Urinary bladder (tissue), 4 donors: ENCODE results near the gene NF1. TPM values are rescaled to one million over a fixed set of nuclear protein-coding genes. Genes with fewer than 3 reads are reported as not detected.
A peak's percentile ranks its signal among the peaks of the same experiment; 100 is the strongest.
"Not testable (repeated sequence)": the region's sequence is repeated elsewhere in the genome, so short reads cannot be mapped to it uniquely, and the experiment has no call there.

Source experiments
- DNase-seq: peaks from one replicate; pipeline ENCODE4 v3.0.0-alpha.2; 2015; ENCODE audit errors: extremely low spot score
- H3K27ac ChIP-seq: one replicate; pipeline ENCODE4 v1.5.1; 2013; ENCODE audit warnings: low read depth, mild to moderate bottlenecking, moderate library complexity
- H3K36me3 ChIP-seq: one replicate; pipeline ENCODE4 v1.6.1; 2013; ENCODE audit warnings: mild to moderate bottlenecking, moderate library complexity; ENCODE audit not compliant: insufficient read depth
- H3K4me1 ChIP-seq: one replicate; pipeline ENCODE4 v1.6.1; 2013; ENCODE audit warnings: mild to moderate bottlenecking, moderate library complexity; ENCODE audit not compliant: insufficient read depth
- H3K4me3 ChIP-seq: one replicate; pipeline ENCODE4 v1.5.1; 2013; ENCODE audit warnings: low read depth, low read length
- WGBS: extraction: QIAGEN DNeasy Blood & Tissue Kit; methylation state at CpG from one replicate; pipeline ENCODE4 v1.1.7; 2013; 5-methylcytosine and 5-hydroxymethylcytosine counted together
- polyA plus RNA-seq: library from polyadenylated mRNA; stranded (reverse); fragments of 200-250 nt; gene quantifications from one replicate; pipeline ENCODE4 v1.2.3, GENCODE V29; 2013
- total RNA-seq: library from RNA; depleted of rRNA; stranded (reverse); fragments of >200 nt; gene quantifications from one replicate; pipeline ENCODE4 v1.2.3, GENCODE V29; 2014
- donor health status: healthy with polysubstance abuse.
- donor health status: healthy.

Gene NF1
- total and polyA plus RNA-seq, 2 donors: 12.2 to 135 TPM

DNA sequence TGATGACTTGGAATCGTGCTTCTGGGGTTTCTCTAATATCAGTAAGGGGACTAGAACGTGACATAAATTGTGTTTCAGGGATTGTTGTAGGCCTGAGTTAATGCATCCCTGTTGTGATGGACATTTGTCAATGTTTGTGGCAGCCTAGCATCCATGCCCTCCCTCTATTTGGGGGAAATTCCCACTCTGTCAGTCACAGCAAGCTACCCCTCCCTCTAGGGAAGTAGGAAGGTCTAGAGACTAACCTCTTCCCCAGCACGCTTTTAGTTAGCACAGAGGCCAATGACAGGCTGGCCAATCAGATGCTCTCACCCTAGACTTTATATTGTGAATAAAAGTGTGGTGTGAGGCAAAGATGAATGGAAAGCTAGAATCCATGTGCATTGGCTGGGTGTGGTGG is 32.4 kb upstream of the NF1 start:
- H3K27ac ChIP-seq: no peak overlapping the region
- DNase-seq: no peak
- no peaks in the 10 kb centered on the region for H3K4me1 ChIP-seq
- WGBS: 93% methylated on average over 3 of the region's 3 CpGs
- H3K4me3 ChIP-seq: no peak overlapping the region
- no peaks in the 10 kb centered on the region for H3K36me3 ChIP-seq

DNA sequence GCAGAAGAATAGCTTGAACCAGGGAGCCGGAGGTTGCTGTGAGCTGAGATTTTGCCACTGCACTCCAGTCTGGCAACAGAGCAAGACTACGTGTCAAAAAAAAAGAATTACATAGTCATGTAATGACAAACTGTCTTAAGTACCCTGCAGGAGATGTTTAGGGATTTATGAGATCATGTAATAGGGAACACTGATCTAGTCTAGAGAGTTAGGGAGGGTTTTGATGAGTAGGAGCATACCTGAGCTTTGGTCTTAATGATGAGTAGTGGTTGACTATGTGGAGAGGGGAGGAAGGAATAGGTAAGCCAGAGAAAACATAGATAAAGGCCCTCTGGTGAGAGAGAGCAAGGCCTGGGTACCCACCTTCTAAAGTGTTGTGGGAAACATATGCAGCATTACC is 30.1 kb upstream of the NF1 start:
- H3K27ac ChIP-seq: no peak overlapping the region
- H3K4me3 ChIP-seq: no peak overlapping the region
- no peak for DNase-seq
- 90% methylated on average over 2 of the region's 2 CpGs for WGBS
- H3K4me1 ChIP-seq: no peaks in the 10 kb centered on the region
- H3K36me3 ChIP-seq: no peaks in the 10 kb centered on the region

DNA sequence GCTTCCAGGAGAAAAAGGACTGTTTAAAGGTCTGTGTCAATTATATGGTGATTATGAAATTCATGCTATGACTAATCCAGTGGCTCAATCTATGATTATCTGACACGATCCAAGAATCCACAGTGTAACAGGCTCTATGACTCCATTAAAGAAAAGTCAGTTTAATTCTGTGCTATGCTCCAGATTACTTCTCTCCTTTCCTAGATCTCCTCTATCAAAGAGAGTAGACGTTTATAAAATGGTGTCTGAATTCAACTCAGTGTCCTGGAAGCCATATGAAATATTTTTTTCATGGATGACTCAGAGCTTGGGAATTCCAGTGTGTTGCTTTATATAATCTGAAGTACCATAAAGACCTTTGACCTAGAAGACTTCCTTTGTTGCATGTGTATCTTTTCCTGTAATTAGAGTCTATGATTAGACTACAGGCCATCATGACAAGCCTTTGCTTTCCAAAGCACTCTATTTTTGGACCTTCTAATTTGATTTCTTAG is 27.0 kb upstream of the NF1 start:
- no peak for DNase-seq
- no peak overlapping the region for H3K4me3 ChIP-seq
- 26% methylated on average over 2 of the region's 2 CpGs for WGBS
- no peaks in the 10 kb centered on the region for H3K36me3 ChIP-seq
- no peaks in the 10 kb centered on the region for H3K4me1 ChIP-seq
- no peak overlapping the region for H3K27ac ChIP-seq

DNA sequence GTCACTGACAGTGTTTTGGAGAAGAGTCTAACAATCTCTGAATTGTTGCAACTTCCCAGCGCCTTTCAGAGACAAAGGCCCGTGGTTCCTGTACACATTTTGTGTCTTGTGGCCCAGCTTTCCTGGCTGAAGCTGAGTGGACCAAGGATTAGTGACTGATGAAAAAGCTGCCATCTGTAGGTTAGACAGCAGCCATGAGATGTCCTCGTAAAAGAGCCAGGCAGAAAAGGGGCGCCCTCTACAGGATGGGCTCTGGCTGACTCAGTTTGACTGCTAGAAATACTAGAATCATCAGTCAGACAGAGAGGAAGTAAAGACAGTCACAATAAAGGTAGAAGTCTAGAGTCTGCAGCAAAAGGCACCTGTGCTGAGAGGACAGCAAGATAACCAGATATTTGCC is 26.5 kb upstream of the NF1 start:
- no peaks in the 10 kb centered on the region for H3K4me1 ChIP-seq
- no peak overlapping the region for H3K27ac ChIP-seq
- no peak for DNase-seq
- no peak overlapping the region for H3K4me3 ChIP-seq
- 66% methylated on average over 4 of the region's 4 CpGs for WGBS
- H3K36me3 ChIP-seq: no peaks in the 10 kb centered on the region

DNA sequence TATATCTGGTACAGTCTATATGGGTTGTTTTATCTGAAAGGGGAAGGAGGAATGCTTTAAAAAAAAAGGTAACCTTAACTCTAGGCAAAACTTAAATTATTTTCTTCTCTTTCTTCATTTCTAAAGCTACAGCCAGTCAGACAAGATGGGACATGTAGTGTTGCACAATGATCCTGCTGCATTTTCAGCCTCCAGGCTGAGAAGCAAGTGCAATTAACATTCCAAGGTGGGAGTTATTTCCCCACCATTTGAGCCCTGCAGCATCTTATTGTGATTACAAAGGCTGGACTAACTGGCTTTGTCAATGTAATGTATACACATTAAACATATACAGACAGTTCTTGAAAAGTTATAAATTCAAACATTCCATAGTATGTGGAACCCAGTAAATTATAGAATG is 22.6 kb upstream of the NF1 start:
- Histone ChIP-seq H3K36me3 (no peaks in the 10 kb centered on the region), H3K4me3 (no peak overlapping the region), H3K4me1 (no peaks in the 10 kb centered on the region), H3K27ac (no peak overlapping the region)
- DNase-seq: no peak

DNA sequence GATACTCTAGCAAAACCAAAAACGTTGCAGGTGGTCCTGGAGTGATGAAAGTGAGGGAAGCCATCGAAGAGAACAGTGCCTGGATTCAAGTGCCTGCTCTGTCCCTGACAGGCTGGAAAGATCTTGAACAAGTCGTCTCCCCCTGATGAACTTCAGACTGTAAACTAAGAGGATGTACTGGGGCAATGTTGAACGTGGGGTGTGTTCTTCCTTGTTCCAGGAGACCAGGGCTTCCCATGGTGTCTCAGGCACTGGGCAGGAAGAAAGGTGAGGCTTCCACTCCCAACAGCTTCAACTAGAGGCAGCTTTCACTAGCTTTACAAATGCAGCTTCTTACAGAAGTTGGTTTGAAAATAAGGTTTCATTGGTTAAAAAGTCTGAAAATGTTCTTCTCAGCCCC is 21.4 kb upstream of the NF1 start:
- Histone ChIP-seq H3K36me3 (no peaks in the 10 kb centered on the region), H3K4me1 (no peaks in the 10 kb centered on the region), H3K4me3 (no peak overlapping the region), H3K27ac (no peak overlapping the region)
- no peak for DNase-seq
- 41% methylated on average over 4 of the region's 4 CpGs for WGBS

DNA sequence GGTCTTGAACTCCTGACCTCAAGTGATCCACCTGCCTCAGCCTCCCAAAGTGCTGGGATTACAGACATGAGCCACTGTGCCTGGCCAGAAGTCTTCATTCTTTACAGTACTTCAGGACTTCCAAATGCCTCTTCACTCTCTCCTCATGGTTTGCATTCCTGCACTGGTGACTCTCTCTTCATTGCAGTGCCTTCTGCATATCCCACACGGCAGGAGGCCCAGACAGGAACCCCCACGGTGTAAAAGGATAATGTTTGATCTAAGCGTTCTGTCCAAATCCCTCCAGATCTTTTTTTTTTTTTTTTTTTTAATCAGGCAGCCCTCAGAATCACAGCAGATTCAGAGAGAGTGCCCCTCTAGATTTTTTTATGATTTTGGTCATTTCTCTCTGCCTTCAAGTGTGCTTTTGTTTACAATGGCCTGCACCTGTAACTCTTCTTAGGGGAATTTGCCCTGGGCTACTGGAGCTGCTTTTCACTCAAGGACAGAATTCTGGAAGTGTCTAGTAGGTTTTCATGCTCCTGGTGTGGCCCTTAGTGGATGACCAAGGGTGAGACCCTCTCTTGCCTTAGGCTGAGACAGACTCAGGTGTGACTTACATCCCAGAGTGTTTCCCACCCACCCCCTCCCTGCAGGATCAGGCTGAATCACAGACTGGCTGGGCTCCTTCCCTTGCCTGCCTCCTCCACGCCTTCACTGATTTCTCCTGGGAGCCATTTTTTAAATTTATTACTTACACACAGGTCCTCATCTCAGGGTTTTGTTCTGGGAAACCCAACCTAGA is 19.8 kb upstream of the NF1 start:
- 44% methylated on average over 4 of the region's 4 CpGs for WGBS
- no peak for DNase-seq
- no peak overlapping the region for H3K27ac ChIP-seq
- no peaks in the 10 kb centered on the region for H3K36me3 ChIP-seq
- no peak overlapping the region for H3K4me3 ChIP-seq
- H3K4me1 ChIP-seq: no peaks in the 10 kb centered on the region

DNA sequence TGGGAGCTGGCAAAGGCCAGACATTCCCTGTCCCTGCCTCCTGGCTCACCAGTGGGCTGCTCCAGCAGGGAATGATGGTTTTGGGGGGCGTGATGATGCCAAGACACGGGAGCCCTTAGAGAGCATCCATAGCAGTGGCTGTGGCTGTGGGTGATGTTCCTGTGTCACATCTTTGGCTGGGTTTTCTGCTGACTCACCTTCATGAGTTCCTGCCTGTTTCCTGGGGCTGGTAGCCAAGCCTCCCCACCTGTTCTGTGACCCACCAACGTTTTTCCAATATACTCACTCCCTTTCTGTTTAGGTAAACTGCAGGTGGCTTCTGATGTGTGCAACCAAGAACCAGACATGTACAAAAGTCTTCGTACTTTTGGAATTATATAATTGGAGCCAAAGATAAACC is 16.5 kb upstream of the NF1 start:
- Histone ChIP-seq H3K36me3 (no peaks in the 10 kb centered on the region), H3K4me3 (no peak overlapping the region), H3K4me1 (no peaks in the 10 kb centered on the region), H3K27ac (no peak overlapping the region)
- DNase-seq: no peak
- 52% methylated on average over 4 of the region's 4 CpGs for WGBS

DNA sequence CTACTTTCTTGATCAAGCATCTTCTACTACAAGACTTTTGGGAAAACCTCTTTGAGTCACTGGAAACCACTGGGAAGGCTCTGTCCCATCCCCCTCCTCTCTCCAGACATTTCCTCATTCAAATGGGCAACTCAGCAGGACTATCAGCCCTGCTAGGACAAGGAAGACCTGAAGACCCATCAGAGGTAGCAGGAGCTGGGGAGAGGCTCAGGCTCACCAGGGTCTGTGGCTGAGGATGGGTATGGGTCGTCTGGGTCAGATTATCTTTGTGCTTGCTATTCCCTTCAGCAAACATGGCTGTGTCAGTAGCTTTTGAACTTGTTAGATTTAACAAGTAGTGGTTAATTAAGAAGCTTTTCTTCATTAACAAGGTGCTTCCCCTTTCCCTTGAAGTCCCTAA is 15.0 kb upstream of the NF1 start:
- no peaks in the 10 kb centered on the region for H3K36me3 ChIP-seq
- H3K4me3 ChIP-seq: no peak overlapping the region
- 48% methylated on average over 1 of the region's 1 CpG for WGBS

DNA sequence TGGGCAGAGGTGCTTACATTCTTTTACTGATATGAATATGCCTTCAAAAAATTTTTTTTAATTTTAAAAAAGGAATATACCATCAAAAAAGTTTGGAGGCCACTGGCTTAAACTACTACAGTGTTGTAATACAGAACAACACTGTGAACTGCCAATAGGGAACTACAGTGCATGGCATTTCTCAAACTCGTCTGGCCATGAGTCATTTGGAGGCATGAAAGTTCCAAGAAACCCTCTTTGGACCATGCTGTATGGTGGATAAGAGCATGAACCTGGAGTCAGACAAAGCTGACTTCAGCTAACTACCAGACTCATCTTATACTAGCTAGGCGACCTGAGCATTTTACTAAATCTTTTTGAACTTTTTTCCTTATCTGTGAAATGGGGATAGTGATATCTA is 9.2 kb upstream of the NF1 start:
- no peaks in the 10 kb centered on the region for H3K4me1 ChIP-seq
- 60% methylated on average over 2 of the region's 2 CpGs for WGBS
- no peak overlapping the region for H3K4me3 ChIP-seq

More for the DNA sequence above, 15.0 kb upstream of the NF1 start:
- no peak overlapping the region for H3K27ac ChIP-seq
- no peak for DNase-seq
- H3K4me1 ChIP-seq: no peaks in the 10 kb centered on the region

DNA sequence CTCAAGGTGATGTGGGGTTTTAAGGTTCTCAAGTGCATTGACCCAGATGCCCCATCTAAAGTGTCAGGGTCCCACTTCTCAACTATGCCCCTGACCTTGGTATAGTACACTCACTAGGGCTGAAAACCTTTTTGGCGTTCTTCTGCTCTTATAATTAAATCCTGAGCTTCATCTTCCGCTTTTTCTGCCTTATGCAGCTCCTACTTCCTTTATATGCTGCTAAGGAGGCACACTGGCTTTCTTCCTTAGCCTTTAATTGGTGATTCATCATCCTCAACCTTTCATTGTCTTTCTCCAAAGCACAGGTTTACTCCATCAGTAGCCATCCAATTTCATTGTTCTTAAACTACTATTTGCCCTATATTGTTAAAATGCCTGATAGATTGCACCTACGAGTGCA is 5.3 kb upstream of the NF1 start:
- Histone ChIP-seq H3K27ac (no peak overlapping the region), H3K36me3 (no peaks in the 10 kb centered on the region)
- 96% methylated on average over 3 of the region's 3 CpGs for WGBS

More for the DNA sequence above, 9.2 kb upstream of the NF1 start:
- H3K36me3 ChIP-seq: no peaks in the 10 kb centered on the region
- no peak overlapping the region for H3K27ac ChIP-seq
- DNase-seq: no peak

DNA sequence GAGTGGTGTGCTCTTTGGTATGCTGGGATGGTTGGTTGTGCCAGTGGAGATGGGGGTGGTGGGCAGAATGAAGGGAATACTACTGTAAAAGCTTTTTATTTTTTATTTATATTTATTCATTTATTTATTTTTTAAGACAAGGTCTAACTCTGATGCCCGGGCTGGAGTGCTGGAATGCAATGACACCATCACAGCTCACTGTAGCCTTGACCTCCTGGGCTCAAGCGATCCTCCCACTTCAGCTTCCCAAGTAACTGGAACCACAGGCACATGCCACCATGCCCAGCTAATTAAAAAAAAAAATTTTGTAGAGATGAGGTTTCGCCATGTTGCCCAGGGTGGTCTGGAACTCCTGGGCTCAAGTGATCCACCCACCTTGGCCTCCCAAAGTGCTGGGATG is 4.1 kb upstream of the NF1 start:
- H3K4me3 ChIP-seq, H3K36me3 ChIP-seq, H3K4me1 ChIP-seq, H3K27ac ChIP-seq, DNase-seq: not testable (repeated sequence)
- WGBS: 93% methylated on average over 3 of the region's 3 CpGs

More for the DNA sequence above, 5.3 kb upstream of the NF1 start:
- DNase-seq: no peak
- Histone ChIP-seq H3K4me1 (no peaks in the 10 kb centered on the region), H3K4me3 (no peak overlapping the region)

DNA sequence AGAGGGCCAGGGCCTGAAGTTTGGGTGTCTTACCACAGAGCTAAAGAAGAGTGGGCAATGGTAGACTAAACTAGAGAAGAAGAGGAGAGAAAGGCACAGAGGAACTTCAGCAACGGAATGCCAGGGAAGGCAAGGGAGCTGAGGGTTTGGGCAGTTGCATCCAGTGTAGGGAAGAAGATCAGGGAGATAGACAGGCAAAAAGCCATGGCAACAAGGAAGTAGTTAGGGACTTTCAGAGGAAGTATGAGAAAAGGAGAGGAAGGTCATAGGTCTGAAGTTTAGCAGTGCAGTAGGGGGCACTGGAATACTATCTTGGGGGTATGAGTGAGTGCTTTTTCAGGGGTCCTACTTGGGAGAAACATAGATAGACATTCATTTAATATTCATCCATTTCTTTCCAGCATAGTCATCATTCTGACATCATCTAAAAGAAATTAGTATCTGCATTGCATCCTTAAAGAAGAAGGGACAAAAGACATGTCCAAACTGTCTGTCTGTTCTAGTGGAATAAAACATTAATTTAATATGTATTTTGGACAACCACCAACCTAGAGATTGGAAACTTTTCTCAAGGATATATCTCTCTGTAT is 2.2 kb upstream of the NF1 start:
- no peaks in the 10 kb centered on the region for H3K4me1 ChIP-seq
- H3K27ac ChIP-seq: no peak overlapping the region
- no peaks in the 10 kb centered on the region for H3K36me3 ChIP-seq
- H3K4me3 ChIP-seq: no peak overlapping the region
- 93% methylated on average over 1 of the region's 1 CpG for WGBS
- DNase-seq: no peak

DNA sequence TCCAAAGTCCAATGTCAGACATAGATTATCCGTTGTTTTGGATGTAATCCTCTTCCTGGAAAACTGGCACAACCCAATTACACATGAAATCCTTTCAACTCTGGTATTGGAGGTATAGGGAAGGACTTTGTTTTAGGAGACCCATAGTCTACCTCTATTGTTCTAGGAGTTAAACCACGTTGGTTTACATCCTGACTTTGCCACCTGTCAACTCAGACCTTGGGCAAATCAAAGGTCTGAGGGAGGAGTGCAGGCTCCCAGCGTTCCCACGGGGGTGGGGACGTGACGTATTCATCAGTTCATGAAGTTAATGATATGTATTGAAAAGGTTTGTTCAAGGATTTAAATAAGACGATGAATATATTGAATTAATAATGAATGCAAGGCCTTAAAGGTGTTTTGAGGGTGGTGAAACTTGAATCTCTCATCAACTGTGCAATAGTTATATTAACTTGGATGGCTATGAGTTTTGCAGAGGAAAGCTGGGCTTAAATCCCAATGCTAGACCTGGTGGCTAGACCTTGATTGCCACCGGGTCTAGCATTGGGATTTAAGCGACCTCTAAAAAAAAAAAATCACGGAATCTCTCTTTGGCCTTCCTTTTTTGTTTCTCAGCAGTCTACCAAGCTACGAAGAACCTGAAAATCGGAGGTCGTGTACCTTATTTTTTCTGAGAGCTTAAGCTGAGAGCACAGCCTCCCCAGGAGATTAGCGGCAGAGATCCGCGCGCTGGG is 744 bp upstream of the NF1 start:
- peak overlapping the region; percentile 78 for H3K27ac ChIP-seq
- 30% methylated on average over 17 of the region's 17 CpGs for WGBS
- no peaks in the 10 kb centered on the region for H3K36me3 ChIP-seq
- H3K4me3 ChIP-seq: peak overlapping the region; percentile 86
- no peaks in the 10 kb centered on the region for H3K4me1 ChIP-seq
- DNase-seq: no peak
